GM23338 (cell line): ENCODE data around the gene MED9. TPM values are rescaled to one million over a fixed set of nuclear protein-coding genes. Genes with fewer than 3 reads are reported as not detected.

Source experiments
- ATAC-seq: fragments of 200-7000 bp; cut with Tn5 transposase; 3 replicates; pipeline ENCODE4 v1.9.1; 2020
- DNase-seq: peaks from one replicate; pipeline ENCODE4 v3.0.0-alpha.2; 2015; ENCODE audit warnings: low spot score
- H2AFZ ChIP-seq: fragments of 200-600 bp; sonication (generic); 2 replicates; pipeline ENCODE4 v1.8.0; 2016; ENCODE audit warnings: antibody characterized with exemption, mild to moderate bottlenecking, moderate library complexity
- H3F3A ChIP-seq: fragments of 200-600 bp; sonication (generic); replicated peaks from 2 replicates; pipeline ENCODE4 v1.8.0; 2017; ENCODE audit warnings: antibody characterized with exemption, mixed run types, low read depth
- H3K27ac ChIP-seq: fragments of 200-600 bp; sonication (generic); 2 replicates; pipeline ENCODE4 v1.6.1; 2016; ENCODE audit warnings: low read depth
- H3K27me3 ChIP-seq: fragments of 200-600 bp; sonication (generic); 2 replicates; pipeline ENCODE4 v1.8.0; 2016; ENCODE audit warnings: mild to moderate bottlenecking, mixed run types, moderate library complexity; ENCODE audit not compliant: insufficient read depth
- H3K36me3 ChIP-seq: fragments of 200-600 bp; sonication (generic); 2 replicates; pipeline ENCODE4 v1.8.0; 2016; ENCODE audit warnings: mild to moderate bottlenecking; ENCODE audit not compliant: insufficient read depth
- H3K4me1 ChIP-seq: fragments of 200-600 bp; sonication (generic); 2 replicates; pipeline ENCODE4 v1.8.0; 2016; ENCODE audit warnings: mild to moderate bottlenecking, moderate library complexity; ENCODE audit not compliant: insufficient read depth
- H3K4me2 ChIP-seq: fragments of 200-600 bp; sonication (generic); 2 replicates; pipeline ENCODE4 v1.7.1; 2017; ENCODE audit warnings: mixed run types
- H3K4me3 ChIP-seq: fragments of 200-600 bp; sonication (generic); 2 replicates; pipeline ENCODE4 v1.6.1; 2016; ENCODE audit warnings: mixed run types
- H3K79me2 ChIP-seq: fragments of 200-600 bp; sonication (generic); replicated peaks from 2 replicates; pipeline ENCODE4 v1.8.0; 2017; ENCODE audit warnings: mild to moderate bottlenecking; ENCODE audit not compliant: insufficient read depth
- H3K9me2 ChIP-seq: fragments of 200-600 bp; sonication (generic); 2 replicates; pipeline ENCODE4 v1.8.0; 2017; ENCODE audit not compliant: insufficient read depth
- H4K20me1 ChIP-seq: fragments of 200-600 bp; sonication (generic); replicated peaks from 2 replicates; pipeline ENCODE4 v1.8.0; 2017; ENCODE audit warnings: mild to moderate bottlenecking; ENCODE audit not compliant: insufficient read depth
- H3K27ac Mint-ChIP-seq: 2 replicates; pipeline ENCODE4 v1.8.0; 2020; ENCODE audit warnings: inconsistent platforms, mild to moderate bottlenecking, moderate library complexity, mixed read lengths
- H3K27me3 Mint-ChIP-seq: 3 replicates; pipeline ENCODE4 v1.8.0; 2022; ENCODE audit warnings: low read depth, mild to moderate bottlenecking, moderate library complexity, mixed read lengths, inconsistent platforms; ENCODE audit not compliant: insufficient read depth, poor library complexity
- H3K36me3 Mint-ChIP-seq: 3 replicates; pipeline ENCODE4 v1.8.0; 2021; ENCODE audit warnings: low read depth, mild to moderate bottlenecking, inconsistent platforms, moderate library complexity, mixed read lengths
- H3K4me1 Mint-ChIP-seq: 3 replicates; pipeline ENCODE4 v1.8.0; 2020; ENCODE audit warnings: mild to moderate bottlenecking, inconsistent platforms, mixed read lengths
- H3K4me3 Mint-ChIP-seq: 3 replicates; pipeline ENCODE4 v1.8.0; 2021; ENCODE audit warnings: moderate library complexity, mild to moderate bottlenecking, inconsistent platforms, mixed read lengths
- H3K9me3 Mint-ChIP-seq: 3 replicates; pipeline ENCODE4 v1.8.0; 2020; ENCODE audit warnings: moderate library complexity, mild to moderate bottlenecking, inconsistent platforms, mixed read lengths
- CREB1 ChIP-seq: fragments of 250-450 bp; sonication (Bioruptor Pico); IDR thresholded peaks from 2 replicates; pipeline ENCODE4 v1.5.0; 2020; ENCODE audit warnings: low read depth, mild to moderate bottlenecking, moderate library complexity
- EZH2phosphoT487 ChIP-seq: fragments of 200-600 bp; sonication (generic); IDR thresholded peaks from one replicate; pipeline ENCODE4 v1.8.1; 2018; ENCODE audit warnings: antibody characterized with exemption; ENCODE audit not compliant: unreplicated experiment
- NANOG ChIP-seq: IDR thresholded peaks from 2 replicates; pipeline ENCODE4 v1.6.1; 2016; ENCODE audit warnings: antibody characterized with exemption, borderline replicate concordance
- POLR2AphosphoS5 ChIP-seq: IDR thresholded peaks from 2 replicates; pipeline ENCODE4 v1.6.1; 2016; ENCODE audit warnings: antibody characterized with exemption, low read depth
- REST ChIP-seq: IDR thresholded peaks from one replicate; pipeline ENCODE4 v1.6.1; 2018; ENCODE audit warnings: antibody characterized with exemption; ENCODE audit not compliant: unreplicated experiment
- STAT1 ChIP-seq: IDR thresholded peaks from one replicate; pipeline ENCODE4 v1.6.1; 2016; ENCODE audit warnings: antibody characterized with exemption; ENCODE audit not compliant: unreplicated experiment
- ZNF114 ChIP-seq: fragments of 250-450 bp; sonication (Bioruptor Pico); IDR thresholded peaks from 2 replicates; pipeline ENCODE4 v1.5.0; 2020; ENCODE audit warnings: mild to moderate bottlenecking, moderate library complexity
- ZNF331 ChIP-seq: fragments of 250-450 bp; sonication (Bioruptor Pico); IDR thresholded peaks from 2 replicates; pipeline ENCODE4 v1.5.0; 2020; ENCODE audit warnings: low read depth, mild to moderate bottlenecking, moderate library complexity
- polyA plus RNA-seq: library from polyadenylated mRNA; unstranded; fragments of >200 nt; fragmentation: Nextera tagmentation; extraction: Ambion mirVana; gene quantifications from 2 replicates; pipeline ENCODE4 v1.2.1, GENCODE V29; 2016
- total RNA-seq: library from RNA; depleted of rRNA; stranded (reverse); fragments of >200 nt; shearing (Covaris generic); gene quantifications from 2 replicates; pipeline ENCODE4 v1.2.3, GENCODE V29; 2014
- TF ChIP-seq, protein P1 (sequence below), 2 experiments: fragments of 200-600 bp in 1 of 2; sonication (generic) in 1 of 2; conservative IDR thresholded peaks; 2 replicates each; pipeline versions ENCODE4 v1.5.1 to v1.6.1; 2016 to 2017; ENCODE audit warnings: antibody characterized with exemption in 2 of 2, low read depth in 2 of 2, mild to moderate bottlenecking in 2 of 2, moderate library complexity in 1 of 2

Gene MED9
- total and polyA plus RNA-seq, 2 experiments from 2014 or later, result 17.3 to 19.9 TPM

- Mint-ChIP-seq H3K4me1 (peaks cover 26% of the 10 kb centered on the region), H3K9me3 (no peaks in the 10 kb centered on the region), H3K36me3 (no peaks in the 10 kb centered on the region; the same call in 2 of the 3 replicates), H3K4me3 (no peak overlapping the region), H3K27ac (no peak overlapping the region), H3K27me3 (peaks cover 13% of the 10 kb centered on the region)
- ATAC-seq (peak; percentile 64), DNase-seq (peak; percentile 55)
- H4K20me1 ChIP-seq, result no peaks in the 10 kb centered on the region
- H3K27me3 ChIP-seq, result no peaks in the 10 kb centered on the region
- no peak overlapping the region for H2AFZ ChIP-seq
- H3K4me1 ChIP-seq, result peaks cover 8% of the 10 kb centered on the region; the same call in 1 of the 2 replicates
- H3K9me2 ChIP-seq, result no peaks in the 10 kb centered on the region
- no peak overlapping the region for H3K4me2 ChIP-seq
- no peak overlapping the region for H3K4me3 ChIP-seq
- 0 out of 2 replicates have a peak, but pooled peaks cover 3% of the 10 kb centered on the region for H3F3A ChIP-seq
- no peaks in the 10 kb centered on the region for H3K79me2 ChIP-seq
- no peaks in the 10 kb centered on the region for H3K36me3 ChIP-seq
- TF ChIP-seq REST, result no peak
- no peak for TF ChIP-seq EZH2phosphoT487
- TF ChIP-seq NANOG, result no peak
- no peak for TF ChIP-seq STAT1
- TF ChIP-seq ZNF114 (CRISPR knock-in tag), result no peak
- no peak for TF ChIP-seq POLR2AphosphoS5
- no peak for TF ChIP-seq CREB1 (CRISPR knock-in tag)
- TF ChIP-seq ZNF331 (CRISPR knock-in tag), result no peak
- TF ChIP-seq, protein P1, sequence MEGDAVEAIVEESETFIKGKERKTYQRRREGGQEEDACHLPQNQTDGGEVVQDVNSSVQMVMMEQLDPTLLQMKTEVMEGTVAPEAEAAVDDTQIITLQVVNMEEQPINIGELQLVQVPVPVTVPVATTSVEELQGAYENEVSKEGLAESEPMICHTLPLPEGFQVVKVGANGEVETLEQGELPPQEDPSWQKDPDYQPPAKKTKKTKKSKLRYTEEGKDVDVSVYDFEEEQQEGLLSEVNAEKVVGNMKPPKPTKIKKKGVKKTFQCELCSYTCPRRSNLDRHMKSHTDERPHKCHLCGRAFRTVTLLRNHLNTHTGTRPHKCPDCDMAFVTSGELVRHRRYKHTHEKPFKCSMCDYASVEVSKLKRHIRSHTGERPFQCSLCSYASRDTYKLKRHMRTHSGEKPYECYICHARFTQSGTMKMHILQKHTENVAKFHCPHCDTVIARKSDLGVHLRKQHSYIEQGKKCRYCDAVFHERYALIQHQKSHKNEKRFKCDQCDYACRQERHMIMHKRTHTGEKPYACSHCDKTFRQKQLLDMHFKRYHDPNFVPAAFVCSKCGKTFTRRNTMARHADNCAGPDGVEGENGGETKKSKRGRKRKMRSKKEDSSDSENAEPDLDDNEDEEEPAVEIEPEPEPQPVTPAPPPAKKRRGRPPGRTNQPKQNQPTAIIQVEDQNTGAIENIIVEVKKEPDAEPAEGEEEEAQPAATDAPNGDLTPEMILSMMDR (conservative IDR thresholded peaks at IDR 0.05; ENCODE audit: low read depth in 2 of 2), result no peak
- H3K27ac ChIP-seq, result peak overlapping the region; percentile 66; the same call in 1 of the 2 replicates
Measured at GRCh38 chr17:17514361-17514992, 37.7 kb downstream of the MED9 start.
